Stromal cell of bone marrow (primary cell): ENCODE results near the gene HOXB5.

Source experiments
- DNase-seq: peaks from one replicate; pipeline ENCODE4 v3.0.0-alpha.2; 2012; ENCODE audit warnings: low read depth

HOXB5 gene

DNA sequence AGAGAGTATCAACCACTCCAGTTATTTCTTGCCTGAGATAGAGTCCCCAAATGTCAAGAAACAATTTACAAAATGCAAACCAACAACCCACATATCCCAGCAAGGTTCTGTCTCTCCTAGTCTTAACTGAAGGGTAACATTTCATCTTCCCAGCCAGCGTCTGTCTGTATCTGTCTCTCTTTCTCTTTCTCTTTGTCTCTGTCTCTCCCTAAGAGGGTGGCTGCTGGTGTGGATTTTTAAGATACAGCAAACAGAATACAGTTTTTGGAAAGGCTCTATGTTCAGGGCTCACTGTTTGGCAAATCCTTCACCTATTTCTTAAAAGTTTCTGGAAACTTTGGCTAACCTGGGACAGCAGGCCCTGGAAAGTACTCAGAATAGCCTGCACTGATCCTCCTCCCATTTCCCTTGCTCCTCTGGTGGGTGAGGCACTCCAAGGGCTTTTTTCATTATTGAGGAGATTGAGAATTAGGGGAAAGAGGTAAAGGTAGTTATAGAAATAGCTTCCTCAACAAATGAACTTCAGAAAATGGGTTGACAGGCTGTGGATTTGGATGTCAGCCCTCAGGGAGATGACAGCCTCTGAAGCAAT is 21.7 kb downstream of the HOXB5 start:
- no peak for DNase-seq

- no peak for DNase-seq
Measured at GRCh38 chr17:48571024-48571818, 22.4 kb downstream of the HOXB5 start.

- no peak for DNase-seq
Measured at GRCh38 chr17:48570325-48571023, 23.1 kb downstream of the HOXB5 start.

- DNase-seq, result no peak
Measured at GRCh38 chr17:48569674-48570324, 23.8 kb downstream of the HOXB5 start.

GRCh38 chr17:48569240-48569582 is 24.4 kb downstream of the HOXB5 start:
- DNase-seq, result no peak

- DNase-seq, result no peak
Measured at GRCh38 chr17:48568499-48569239, 24.9 kb downstream of the HOXB5 start.

DNA sequence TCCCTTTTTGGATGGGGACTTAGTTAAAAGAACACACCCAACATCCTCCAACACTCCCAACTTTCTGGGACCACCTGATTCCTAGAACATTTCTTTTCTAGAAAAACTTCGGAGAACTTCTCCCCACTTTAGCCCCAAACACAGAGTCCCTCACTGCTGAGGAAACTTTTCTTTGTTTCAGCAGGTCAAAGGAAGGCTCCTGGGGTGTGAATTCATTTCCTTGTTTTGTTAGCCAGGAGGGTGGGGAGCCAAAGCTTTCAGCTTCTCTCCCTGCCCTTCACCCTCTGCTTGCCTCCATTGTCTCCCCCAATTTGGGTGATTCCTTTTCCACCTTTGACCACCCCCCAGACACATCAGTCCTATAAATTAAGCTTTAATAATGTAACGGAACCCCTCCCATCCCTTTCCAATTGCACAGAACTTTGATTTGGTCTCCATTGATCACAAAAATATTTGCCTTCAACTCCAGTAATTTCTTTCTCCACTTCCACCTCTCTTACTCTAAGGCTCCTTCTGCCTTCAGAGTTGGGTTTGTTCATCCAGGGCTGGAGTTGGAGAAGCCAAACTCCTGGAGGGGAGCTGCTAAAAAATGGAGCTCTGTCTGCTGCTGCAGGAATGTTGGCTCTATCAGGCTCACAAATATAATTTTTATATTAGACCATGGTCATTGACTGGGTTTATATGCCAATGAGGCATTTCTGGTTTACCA is 25.8 kb downstream of the HOXB5 start:
- DNase-seq, result no peak

GRCh38 chr17:48567209-48567608 is 26.4 kb downstream of the HOXB5 start:
- no peak for DNase-seq

- no peak for DNase-seq
Measured at GRCh38 chr17:48566717-48567116, 26.9 kb downstream of the HOXB5 start.

- DNase-seq, result no peak
Measured at GRCh38 chr17:48565925-48566710, 27.5 kb downstream of the HOXB5 start.

GRCh38 chr17:48565022-48565554 is 28.5 kb downstream of the HOXB5 start:
- no peak for DNase-seq

GRCh38 chr17:48564188-48565021 is 29.2 kb downstream of the HOXB5 start:
- no peak for DNase-seq

DNA sequence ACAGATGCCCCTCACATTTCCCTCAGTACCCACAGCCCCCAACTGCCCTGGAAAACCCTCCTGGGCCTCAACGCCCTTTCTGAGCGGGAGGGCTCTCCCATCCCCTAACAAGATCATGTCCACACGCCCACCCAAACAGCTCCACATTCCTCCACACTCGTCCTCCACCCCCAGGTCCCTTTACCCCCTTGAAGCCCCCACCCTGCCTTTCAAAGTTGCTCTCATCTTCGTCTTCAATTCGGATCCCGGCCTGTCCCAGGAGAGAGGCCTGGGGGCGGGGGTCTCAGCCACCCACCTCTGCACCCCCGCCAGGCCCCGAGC is 29.8 kb downstream of the HOXB5 start:
- DNase-seq, result no peak

GRCh38 chr17:48563385-48563838 is 30.2 kb downstream of the HOXB5 start:
- no peak for DNase-seq

DNA sequence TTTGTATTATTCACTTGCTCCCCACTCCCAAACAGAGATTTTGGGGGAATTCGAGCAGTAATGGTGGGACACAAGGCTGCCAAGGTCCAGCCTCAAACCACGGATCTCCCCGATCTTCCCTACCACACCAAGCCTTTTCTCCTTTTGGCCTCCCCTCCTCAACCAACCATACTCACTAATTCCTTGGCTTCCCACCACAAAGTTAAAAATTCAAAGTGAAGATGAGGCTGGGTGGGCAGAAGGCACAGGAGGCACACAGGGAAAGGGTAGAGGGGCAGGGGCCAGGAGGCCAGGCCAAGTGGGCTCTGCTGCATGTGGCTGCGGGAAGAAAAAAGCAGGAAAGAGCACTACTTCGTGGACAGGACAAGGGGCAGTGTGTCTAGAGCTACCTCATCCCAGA is 30.6 kb downstream of the HOXB5 start:
- DNase-seq, result no peak

DNA sequence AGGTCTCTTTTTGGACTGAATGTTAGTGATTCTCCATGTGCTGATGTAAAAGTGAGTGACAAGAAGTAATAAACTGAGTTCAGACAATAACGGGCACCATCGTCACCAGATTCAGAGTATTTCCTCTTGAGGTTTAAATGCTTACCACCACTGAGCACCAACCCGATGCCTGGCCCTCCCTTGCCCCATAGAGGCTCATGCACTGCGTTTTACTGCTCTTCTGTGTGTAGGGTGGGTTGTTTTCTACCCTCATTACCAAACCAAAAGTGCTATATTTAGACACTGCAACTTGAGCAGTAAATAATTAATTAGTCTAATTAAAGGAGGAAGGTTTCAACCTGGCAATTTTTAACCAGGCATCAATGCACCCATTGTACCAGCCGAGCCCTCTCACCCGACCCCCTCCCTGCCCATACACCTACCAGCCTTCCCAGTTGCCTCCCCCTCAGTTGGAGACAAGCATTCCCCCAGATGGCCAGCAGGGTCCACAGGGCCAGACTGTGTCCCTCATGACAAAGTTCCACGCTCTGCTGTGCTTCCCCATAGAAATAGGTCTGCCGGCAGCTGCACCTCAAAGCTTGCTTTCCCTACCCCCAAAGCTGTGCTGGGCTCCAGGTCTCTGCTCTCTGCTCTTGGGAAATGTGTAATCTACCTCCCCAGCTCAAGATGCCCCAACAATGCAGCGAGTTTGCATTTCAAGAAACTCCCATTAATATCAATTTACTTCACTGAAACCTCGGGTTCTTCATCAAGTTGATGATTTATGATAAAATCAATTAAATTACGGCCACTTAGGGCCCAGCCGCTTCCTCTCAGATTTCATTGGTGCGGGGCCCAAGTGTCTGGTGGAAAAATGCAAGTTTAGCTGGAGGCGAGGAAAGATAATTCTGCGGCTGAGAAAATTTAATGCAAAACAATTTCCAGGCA is 31.4 kb downstream of the HOXB5 start:
- DNase-seq, result no peak

DNA sequence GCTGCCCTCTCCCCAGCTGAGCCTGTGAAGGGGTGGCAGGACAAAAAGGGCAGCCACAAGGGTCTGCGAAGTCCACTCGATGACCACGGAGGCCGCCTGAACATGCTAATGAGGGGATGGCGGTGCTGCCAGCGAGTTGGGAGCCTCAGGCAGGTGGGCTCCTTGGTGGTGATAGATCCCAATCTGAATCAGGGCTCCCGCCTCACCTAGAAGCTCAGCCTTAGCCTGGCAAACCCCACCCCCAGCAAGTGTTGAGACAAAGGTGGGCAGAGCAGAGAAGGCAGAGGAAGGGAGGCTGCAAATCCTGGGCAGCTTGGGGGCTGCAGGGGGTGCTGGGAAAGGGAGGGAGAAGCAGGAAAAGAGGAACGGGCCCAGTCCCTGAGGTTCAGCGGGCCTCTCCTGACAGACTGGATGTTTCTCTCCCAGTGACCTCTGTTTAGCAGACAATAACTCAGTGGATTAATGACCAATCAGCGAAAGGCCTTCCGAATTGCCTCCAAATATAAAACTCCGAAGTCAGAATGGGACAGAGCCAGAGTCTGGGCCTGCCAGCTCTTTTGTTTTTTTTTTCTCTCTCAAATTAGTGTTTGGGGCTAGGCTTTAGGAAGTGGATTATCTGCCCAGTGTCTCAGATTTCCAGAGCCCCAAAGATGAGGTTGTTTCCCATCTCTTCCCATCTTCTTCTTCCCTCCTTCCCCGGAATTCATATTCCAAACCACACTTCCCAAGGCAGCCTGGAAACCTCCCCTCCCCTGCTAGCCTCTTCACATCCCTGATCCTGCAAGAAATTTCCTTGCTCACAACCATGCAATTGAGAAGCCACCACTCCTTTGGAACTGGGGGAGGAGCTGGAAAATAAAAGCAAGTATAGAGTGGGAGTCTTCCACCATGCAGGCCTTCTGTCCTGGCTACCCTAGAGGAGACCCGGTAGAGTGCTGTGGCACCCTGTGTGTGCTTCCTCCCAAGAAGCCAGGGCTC is 33.5 kb downstream of the HOXB5 start:
- no peak for DNase-seq
